Activated CD4-positive, alpha-beta memory T cell treated with anti-CD3 and anti-CD28 coated beads for 36 hours (primary cell): ENCODE data around the gene RFPL1. TPM values are rescaled to one million over a fixed set of nuclear protein-coding genes. Genes with fewer than 3 reads are reported as not detected.
A peak's percentile ranks its signal among the peaks of the same experiment; 100 is the strongest.
"Not testable (repeated sequence)": the region's sequence is repeated elsewhere in the genome, so short reads cannot be mapped to it uniquely, and the experiment has no call there.

ENCODE experiments used
- CTCF ChIA-PET: fragments of 350-600 bp; sonication (Branson Sonifier 250); formaldehyde crosslinking; loops from one replicate; lab custom pipeline; 2021; ENCODE audit warnings: antibody characterized with exemption, inconsistent platforms; lab: Charles Lee
- POLR2A ChIA-PET: fragments of 350-600 bp; sonication (Branson Sonifier 250); formaldehyde crosslinking; loops from one replicate; lab custom pipeline; 2021; ENCODE audit warnings: antibody characterized with exemption; lab: Charles Lee
- DNase-seq: peaks from one replicate; pipeline ENCODE4 v3.0.0-alpha.2; 2020
- H3K27ac Mint-ChIP-seq: one replicate; pipeline ENCODE4 v1.8.0; 2021; ENCODE audit warnings: mixed read lengths
- H3K27me3 Mint-ChIP-seq: one replicate; pipeline ENCODE4 v1.8.0; 2021; ENCODE audit warnings: mixed read lengths
- H3K36me3 Mint-ChIP-seq: one replicate; pipeline ENCODE4 v1.8.0; 2021; ENCODE audit warnings: mixed read lengths
- H3K4me1 Mint-ChIP-seq: one replicate; pipeline ENCODE4 v1.8.0; 2021; ENCODE audit warnings: low read depth, mixed read lengths
- H3K4me3 Mint-ChIP-seq: one replicate; pipeline ENCODE4 v1.8.0; 2021; ENCODE audit warnings: mild to moderate bottlenecking, mixed read lengths
- H3K9me3 Mint-ChIP-seq: one replicate; pipeline ENCODE4 v1.8.0; 2021; ENCODE audit warnings: mixed read lengths
- intact Hi-C: fragments of 100-400 bp; cut with micrococcal nuclease; formaldehyde crosslinking; loops from one replicate; pipeline ENCODE4 v1.15.1; 2023
- total RNA-seq, 2 experiments: library from RNA; stranded (reverse); gene quantifications; one replicate each; pipeline ENCODE4 v1.2.3, GENCODE V29; 2021

The RFPL1 gene
- not detected for total RNA-seq

DNA sequence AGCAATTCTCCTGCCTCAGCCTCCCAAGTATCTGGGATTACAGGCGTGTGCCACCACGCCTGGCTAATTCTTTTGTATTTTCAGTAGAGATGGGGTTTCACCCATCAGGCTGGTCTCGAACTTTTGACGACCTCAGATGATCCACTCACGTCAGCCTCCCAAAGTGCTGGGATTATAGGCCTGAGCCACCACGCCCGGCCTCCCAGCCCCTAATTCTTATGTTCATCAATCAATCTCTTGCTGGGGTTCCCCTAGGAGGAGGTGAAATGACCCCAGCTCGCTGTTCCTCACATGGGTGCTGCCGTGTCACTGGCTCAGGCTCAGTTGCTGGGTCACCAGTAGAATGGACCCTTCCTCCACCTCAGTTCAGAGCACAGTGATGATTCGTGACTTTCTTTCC is at the start of gene RFPL1:
RFPL1 (plus strand) TSS at position 301 of the 400 bp plus-strand sequence.
- H3K4me3 Mint-ChIP-seq, CTCF ChIA-PET, intact Hi-C loops, H3K4me1 Mint-ChIP-seq, DNase-seq, H3K36me3 Mint-ChIP-seq, H3K27ac Mint-ChIP-seq, H3K9me3 Mint-ChIP-seq, H3K27me3 Mint-ChIP-seq, POLR2A ChIA-PET: not testable (repeated sequence)

GRCh38 chr22:29388759-29389090 is 49.7 kb upstream of the RFPL1 start:
- intact Hi-C loops, result loop anchor here (1.0 to 5.0 kb wide), 2 partner anchors 27 to 121 kb away; partner anchors contain the start of genes EWSR1 and RHBDD3
- Mint-ChIP-seq H3K4me1 (peaks cover 33% of the 10 kb centered on the region), H3K27ac (peak overlapping the region; percentile 93), H3K27me3 (no peaks in the 10 kb centered on the region), H3K9me3 (no peaks in the 10 kb centered on the region), H3K4me3 (peak overlapping the region; percentile 90), H3K36me3 (peaks cover 5% of the 10 kb centered on the region)
- POLR2A ChIA-PET, result interaction anchor here (1.1 kb wide), 1 partner anchor 92 kb away, joined by 3 read pairs; no protein-coding TSS in a partner anchor
- DNase-seq, result no peak
- CTCF ChIA-PET, result interaction anchor here (0.9 to 1.3 kb wide), 2 partner anchors 11 to 24 kb away, joined by 3 to 4 read pairs; no protein-coding TSS in a partner anchor

- POLR2A ChIA-PET, result no interaction called here
- H3K9me3 Mint-ChIP-seq, result no peaks in the 10 kb centered on the region
- no peak overlapping the region for H3K27ac Mint-ChIP-seq
- CTCF ChIA-PET, result interaction anchor here (1.4 kb wide), 1 partner anchor 134 kb away, joined by 6 read pairs; no protein-coding TSS in a partner anchor
- H3K36me3 Mint-ChIP-seq, result peaks cover 4% of the 10 kb centered on the region
- peaks cover 33% of the 10 kb centered on the region for H3K4me1 Mint-ChIP-seq
- no peak overlapping the region for H3K4me3 Mint-ChIP-seq
- intact Hi-C loops, result no loop called here
- no peaks in the 10 kb centered on the region for H3K27me3 Mint-ChIP-seq
- DNase-seq, result no peak
Measured at GRCh38 chr22:29390270-29390669, 48.1 kb upstream of the RFPL1 start.

- H3K4me1 Mint-ChIP-seq, result peaks cover 21% of the 10 kb centered on the region
- no peaks in the 10 kb centered on the region for H3K27me3 Mint-ChIP-seq
- H3K36me3 Mint-ChIP-seq, result no peaks in the 10 kb centered on the region
- no peak overlapping the region for H3K27ac Mint-ChIP-seq
- intact Hi-C loops, result no loop called here
- DNase-seq, result no peak
- H3K4me3 Mint-ChIP-seq, result no peak overlapping the region
- ChIA-PET POLR2A (no interaction called here), CTCF (no interaction called here)
- H3K9me3 Mint-ChIP-seq, result no peaks in the 10 kb centered on the region
Measured at GRCh38 chr22:29391546-29391945, 46.8 kb upstream of the RFPL1 start.

GRCh38 chr22:29393019-29393608 is 45.3 kb upstream of the RFPL1 start:
- no peaks in the 10 kb centered on the region for H3K36me3 Mint-ChIP-seq
- DNase-seq, result no peak
- H3K27me3 Mint-ChIP-seq, result no peaks in the 10 kb centered on the region
- ChIA-PET POLR2A (no interaction called here), CTCF (interaction anchor here (0.6 kb wide), 1 partner anchor 1299 kb away, joined by 3 read pairs; no protein-coding TSS in a partner anchor)
- intact Hi-C loops, result no loop called here
- H3K27ac Mint-ChIP-seq, result no peak overlapping the region
- H3K4me1 Mint-ChIP-seq, result peaks cover 10% of the 10 kb centered on the region
- no peaks in the 10 kb centered on the region for H3K9me3 Mint-ChIP-seq
- no peak overlapping the region for H3K4me3 Mint-ChIP-seq

DNA sequence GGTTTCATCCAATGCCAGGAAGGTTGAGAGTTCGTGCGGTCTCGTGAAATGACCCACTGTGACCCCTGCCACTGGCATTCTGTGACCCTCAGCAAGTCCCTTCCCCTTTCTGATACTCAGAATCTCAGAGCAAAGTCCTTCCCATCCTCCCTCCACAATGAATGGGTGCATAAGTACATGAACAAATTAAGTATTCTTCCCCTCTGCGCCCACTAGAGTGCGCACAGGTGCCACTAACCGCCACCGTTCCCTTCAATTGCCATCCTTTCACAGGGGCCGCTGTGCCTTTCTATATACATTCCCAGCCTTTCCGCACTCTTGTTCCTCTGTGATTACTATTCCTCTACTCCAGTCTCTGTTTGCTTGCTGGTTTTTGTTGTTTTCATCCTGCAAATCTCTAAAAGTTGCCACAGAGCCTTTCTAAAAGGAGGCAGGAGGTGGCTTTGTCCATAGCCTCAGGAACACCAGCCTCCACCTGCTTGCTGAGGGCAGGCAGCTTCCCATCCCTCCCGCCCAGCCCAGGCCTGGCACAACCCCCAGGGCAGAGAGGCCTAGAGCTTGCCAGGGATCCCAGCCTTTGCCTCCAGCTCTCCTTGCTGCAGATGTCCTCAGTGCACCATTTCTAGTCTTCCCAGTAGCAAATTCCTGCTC is 43.3 kb upstream of the RFPL1 start:
- H3K4me1 Mint-ChIP-seq, result peaks cover 6% of the 10 kb centered on the region
- POLR2A ChIA-PET, result no interaction called here
- CTCF ChIA-PET, result interaction anchor here (0.6 to 1.8 kb wide), 5 partner anchors 14 to 130 kb away, joined by 3 to 7 read pairs (median 4); no protein-coding TSS in a partner anchor
- no peak overlapping the region for H3K27ac Mint-ChIP-seq
- intact Hi-C loops, result no loop called here
- H3K9me3 Mint-ChIP-seq, result no peaks in the 10 kb centered on the region
- no peak overlapping the region for H3K4me3 Mint-ChIP-seq
- peak; percentile 77 for DNase-seq
- H3K27me3 Mint-ChIP-seq, result no peaks in the 10 kb centered on the region
- H3K36me3 Mint-ChIP-seq, result no peaks in the 10 kb centered on the region

GRCh38 chr22:29396126-29396525 is 42.3 kb upstream of the RFPL1 start:
- peaks cover 2% of the 10 kb centered on the region for H3K27me3 Mint-ChIP-seq
- ChIA-PET POLR2A (no interaction called here), CTCF (interaction anchor here (0.7 to 1.8 kb wide), 5 partner anchors 9 to 693 kb away, joined by 3 to 7 read pairs (median 4); no protein-coding TSS in a partner anchor)
- intact Hi-C loops, result no loop called here
- H3K4me1 Mint-ChIP-seq, result peaks cover 6% of the 10 kb centered on the region
- no peak overlapping the region for H3K27ac Mint-ChIP-seq
- no peak overlapping the region for H3K4me3 Mint-ChIP-seq
- DNase-seq, result no peak
- no peaks in the 10 kb centered on the region for H3K9me3 Mint-ChIP-seq
- no peaks in the 10 kb centered on the region for H3K36me3 Mint-ChIP-seq

- DNase-seq, result no peak
- Mint-ChIP-seq H3K27me3 (peaks cover 6% of the 10 kb centered on the region), H3K36me3 (no peaks in the 10 kb centered on the region), H3K4me3 (no peak overlapping the region), H3K9me3 (no peaks in the 10 kb centered on the region), H3K4me1 (peaks cover 6% of the 10 kb centered on the region), H3K27ac (no peak overlapping the region)
- intact Hi-C loops, result no loop called here
- ChIA-PET POLR2A (no interaction called here), CTCF (no interaction called here)
Measured at GRCh38 chr22:29397791-29398190, 40.6 kb upstream of the RFPL1 start.

- H3K9me3 Mint-ChIP-seq, result no peaks in the 10 kb centered on the region
- H3K4me3 Mint-ChIP-seq, result no peak overlapping the region
- no peaks in the 10 kb centered on the region for H3K36me3 Mint-ChIP-seq
- no peak for DNase-seq
- H3K27me3 Mint-ChIP-seq, result peaks cover 6% of the 10 kb centered on the region
- ChIA-PET CTCF (no interaction called here), POLR2A (no interaction called here)
- H3K27ac Mint-ChIP-seq, result no peak overlapping the region
- no peaks in the 10 kb centered on the region for H3K4me1 Mint-ChIP-seq
- intact Hi-C loops, result no loop called here
Measured at GRCh38 chr22:29400576-29400975, 37.8 kb upstream of the RFPL1 start.

- DNase-seq, H3K27me3 Mint-ChIP-seq, CTCF ChIA-PET, POLR2A ChIA-PET, intact Hi-C loops, H3K36me3 Mint-ChIP-seq, H3K4me1 Mint-ChIP-seq, H3K27ac Mint-ChIP-seq, H3K4me3 Mint-ChIP-seq, H3K9me3 Mint-ChIP-seq: not testable (repeated sequence)
Measured at GRCh38 chr22:29401538-29401937, 36.8 kb upstream of the RFPL1 start.

GRCh38 chr22:29408940-29409339 is 29.4 kb upstream of the RFPL1 start:
- Mint-ChIP-seq H3K4me3 (no peak overlapping the region), H3K27ac (no peak overlapping the region), H3K4me1 (peaks cover under 1% of the 10 kb centered on the region), H3K9me3 (no peaks in the 10 kb centered on the region), H3K27me3 (no peaks in the 10 kb centered on the region), H3K36me3 (no peaks in the 10 kb centered on the region)
- ChIA-PET POLR2A (no interaction called here), CTCF (no interaction called here)
- intact Hi-C loops, result no loop called here
- no peak for DNase-seq

GRCh38 chr22:29411569-29412211 is 26.7 kb upstream of the RFPL1 start:
- intact Hi-C loops, H3K4me3 Mint-ChIP-seq, H3K9me3 Mint-ChIP-seq, POLR2A ChIA-PET, H3K27me3 Mint-ChIP-seq, DNase-seq, H3K36me3 Mint-ChIP-seq, H3K27ac Mint-ChIP-seq: not testable (repeated sequence)
- CTCF ChIA-PET, result interaction anchor here (0.8 kb wide), 1 partner anchor 16 kb away, joined by 4 read pairs; no protein-coding TSS in a partner anchor
- H3K4me1 Mint-ChIP-seq, result peaks cover 17% of the 10 kb centered on the region
